GM18505 (cell line): ENCODE measurements around the gene ITFG1.
"Not testable (repeated sequence)": the region's sequence is repeated elsewhere in the genome, so short reads cannot be mapped to it uniquely, and the experiment has no call there.

ENCODE experiments used
- ATAC-seq: cut with Tn5 transposase; IDR thresholded peaks from one replicate; pipeline ENCODE4 v1.9.1; 2021; ENCODE audit not compliant: unreplicated experiment
- POLR2A ChIP-seq: IDR thresholded peaks from 4 replicates; pipeline ENCODE4 v1.6.1; 2011; ENCODE audit warnings: borderline replicate concordance; ENCODE audit not compliant: insufficient read depth, insufficient read length; ENCODE audit errors: extremely low read depth

Gene ITFG1

GRCh38 chr16:47463771-47464624 is 3.1 kb upstream of the ITFG1 start:
- ATAC-seq = no peak
- no peak for TF ChIP-seq POLR2A

GRCh38 chr16:47461598-47462266 is 869 bp upstream of the ITFG1 start:
- ATAC-seq = no peak
- no peak for TF ChIP-seq POLR2A

GRCh38 chr16:47460359-47460710 is 528 bp downstream of the ITFG1 start:
- no peak for TF ChIP-seq POLR2A
- ATAC-seq = peak; percentile 1

GRCh38 chr16:47459603-47460002 is 1.3 kb downstream of the ITFG1 start:
- no peak for TF ChIP-seq POLR2A
- no peak for ATAC-seq

- ATAC-seq = no peak
- no peak for TF ChIP-seq POLR2A
Measured at GRCh38 chr16:47458331-47458730, 2.5 kb downstream of the ITFG1 start.

- no peak for TF ChIP-seq POLR2A
- ATAC-seq = no peak
Measured at GRCh38 chr16:47449788-47450187, 11.1 kb downstream of the ITFG1 start.

- TF ChIP-seq POLR2A = no peak
- no peak for ATAC-seq
Measured at GRCh38 chr16:47448830-47449575, 11.9 kb downstream of the ITFG1 start.

GRCh38 chr16:47446431-47446830 is 14.4 kb downstream of the ITFG1 start:
- no peak for TF ChIP-seq POLR2A
- no peak for ATAC-seq

GRCh38 chr16:47442884-47443283 is 18.0 kb downstream of the ITFG1 start:
- ATAC-seq = not testable (repeated sequence)

- ATAC-seq = not testable (repeated sequence)
Measured at GRCh38 chr16:47440066-47440465, 20.8 kb downstream of the ITFG1 start.

GRCh38 chr16:47434274-47434673 is 26.6 kb downstream of the ITFG1 start:
- not testable (repeated sequence) for ATAC-seq

- TF ChIP-seq POLR2A = no peak
- no peak for ATAC-seq
Measured at GRCh38 chr16:47431960-47432359, 28.9 kb downstream of the ITFG1 start.

- TF ChIP-seq POLR2A = no peak
- ATAC-seq = no peak
Measured at GRCh38 chr16:47426806-47427205, 34.1 kb downstream of the ITFG1 start.

GRCh38 chr16:47424846-47425245 is 36.0 kb downstream of the ITFG1 start:
- no peak for TF ChIP-seq POLR2A

More at GRCh38 chr16:47424846-47425245, 36.0 kb downstream of the ITFG1 start:
- no peak for ATAC-seq
